IMR-90 (cell line): Measurements from ENCODE around the gene MKRN2OS. TPM values are rescaled to one million over a fixed set of nuclear protein-coding genes. Genes with fewer than 3 reads are reported as not detected.

ENCODE experiments used
- ATAC-seq: fragments of 200-7000 bp; cut with Tn5 transposase; 2 replicates; pipeline ENCODE4 v1.9.1; 2020; ENCODE audit warnings: low read depth, mild to moderate bottlenecking, moderate library complexity
- BruUV-seq: library from RNA; stranded (reverse); fragments of 400-500 nt; replicated peaks from 2 replicates; lab custom pipeline; 2021; lab: Mats Ljungman, UMichigan
- CTCF ChIA-PET: fragments of 300-600 bp; formaldehyde crosslinking; extraction: SDS; loops from one replicate; lab custom pipeline; 2021; ENCODE audit warnings: antibody characterized with exemption; lab: Yijun Ruan, JAX
- POLR2A ChIA-PET: fragments of 300-600 bp; sonication (Branson Sonifier 250); formaldehyde crosslinking; loops from one replicate; lab custom pipeline; 2022; ENCODE audit warnings: antibody characterized with exemption; ENCODE audit not compliant: unreplicated experiment; lab: Charles Lee
- DNase-seq: peaks from one replicate; pipeline ENCODE4 v3.0.0; 2013
- H2AFZ ChIP-seq: replicated peaks from 2 replicates; pipeline ENCODE3; 2013; ENCODE audit warnings: low read length, mild to moderate bottlenecking; ENCODE audit not compliant: poor library complexity
- H2AK5ac ChIP-seq: 2 replicates; pipeline ENCODE4 v1.6.1; 2013; ENCODE audit warnings: low read depth, low read length, inconsistent platforms
- H2AK9ac ChIP-seq: replicated peaks from 2 replicates; pipeline ENCODE3; 2013; ENCODE audit warnings: mild to moderate bottlenecking, low read depth, low read length, moderate library complexity; ENCODE audit not compliant: poor library complexity
- H2BK120ac ChIP-seq: 2 replicates; pipeline ENCODE4 v1.6.1; 2013; ENCODE audit warnings: low read depth, low read length, inconsistent platforms
- H2BK15ac ChIP-seq: 3 replicates; pipeline ENCODE4 v1.6.1; 2013; ENCODE audit warnings: low read depth, low read length, inconsistent platforms
- H2BK20ac ChIP-seq: 2 replicates; pipeline ENCODE4 v1.6.1; 2013; ENCODE audit warnings: low read depth, mild to moderate bottlenecking, inconsistent platforms, low read length, moderate library complexity
- H2BK5ac ChIP-seq: 2 replicates; pipeline ENCODE4 v1.6.1; 2013; ENCODE audit warnings: mild to moderate bottlenecking, low read depth, low read length, inconsistent platforms; ENCODE audit not compliant: poor library complexity, severe bottlenecking
- H3K14ac ChIP-seq: replicated peaks from 2 replicates; pipeline ENCODE4 v1.6.1; 2013; ENCODE audit warnings: low read depth, low read length, inconsistent platforms
- H3K18ac ChIP-seq: 2 replicates; pipeline ENCODE4 v1.6.1; 2013; ENCODE audit warnings: low read depth, low read length, control low read depth
- H3K23ac ChIP-seq: 2 replicates; pipeline ENCODE4 v1.6.1; 2013; ENCODE audit warnings: low read depth, low read length, inconsistent platforms
- H3K27ac ChIP-seq: 2 replicates; pipeline ENCODE4 v1.5.1; 2013; ENCODE audit warnings: mild to moderate bottlenecking, control low read depth, low read length; ENCODE audit not compliant: insufficient read depth
- H3K27me3 ChIP-seq: 2 replicates; pipeline ENCODE4 v1.6.1; 2013; ENCODE audit warnings: low read length; ENCODE audit not compliant: control insufficient read depth, insufficient read depth
- H3K36me3 ChIP-seq: 2 replicates; pipeline ENCODE4 v1.6.1; 2013; ENCODE audit warnings: low read length, mixed read lengths; ENCODE audit not compliant: control insufficient read depth, insufficient read depth
- H3K4ac ChIP-seq: 2 replicates; pipeline ENCODE4 v1.6.1; 2013; ENCODE audit warnings: low read depth, low read length, inconsistent platforms
- H3K4me1 ChIP-seq: 2 replicates; pipeline ENCODE4 v1.6.1; 2013; ENCODE audit warnings: low read length, mixed read lengths; ENCODE audit not compliant: control insufficient read depth, insufficient read depth
- H3K4me2 ChIP-seq: 2 replicates; pipeline ENCODE4 v1.6.1; 2013; ENCODE audit warnings: low read depth, mild to moderate bottlenecking, control low read depth, low read length, moderate library complexity
- H3K4me3 ChIP-seq: 2 replicates; pipeline ENCODE4 v1.5.1; 2013; ENCODE audit warnings: low read depth, mild to moderate bottlenecking, control low read depth, low read length, moderate library complexity; ENCODE audit not compliant: insufficient read depth
- H3K56ac ChIP-seq: 2 replicates; pipeline ENCODE4 v1.6.1; 2013; ENCODE audit warnings: low read length, inconsistent platforms; ENCODE audit not compliant: insufficient read depth; ENCODE audit errors: extremely low read depth
- H3K79me1 ChIP-seq, 2 experiments: 2 replicates each; pipeline ENCODE4 v1.6.1; 2013; ENCODE audit warnings: low read length in 2 of 2, inconsistent platforms in 1 of 2, low read depth in 1 of 2
- H3K9ac ChIP-seq: 2 replicates; pipeline ENCODE4 v1.6.1; 2013; ENCODE audit warnings: low read depth, low read length, control low read depth
- H3K9me1 ChIP-seq: 2 replicates; pipeline ENCODE4 v1.6.1; 2013; ENCODE audit warnings: low read length, inconsistent platforms; ENCODE audit not compliant: insufficient read depth
- H3K9me3 ChIP-seq: 2 replicates; pipeline ENCODE4 v1.6.1; 2013; ENCODE audit warnings: low read length; ENCODE audit not compliant: control insufficient read depth, insufficient read depth
- H4K20me1 ChIP-seq: 2 replicates; pipeline ENCODE4 v1.6.1; 2013; ENCODE audit warnings: low read length, inconsistent platforms; ENCODE audit not compliant: insufficient read depth
- H4K5ac ChIP-seq: 2 replicates; pipeline ENCODE4 v1.6.1; 2013; ENCODE audit warnings: mild to moderate bottlenecking, low read depth, low read length, control low read depth
- H4K8ac ChIP-seq, 2 experiments: 2 replicates each; pipeline ENCODE4 v1.6.1; 2013; ENCODE audit warnings: low read depth in 2 of 2, low read length in 2 of 2, control low read depth in 1 of 2, inconsistent platforms in 1 of 2
- H4K91ac ChIP-seq: 2 replicates; pipeline ENCODE4 v1.6.1; 2013; ENCODE audit warnings: low read depth, low read length, inconsistent platforms; ENCODE audit not compliant: insufficient read depth
- BHLHE40 ChIP-seq: fragments of 150-350 bp; IDR thresholded peaks from 2 replicates; pipeline ENCODE4 v1.6.1; 2016; ENCODE audit warnings: mild to moderate bottlenecking, low read depth, low read length
- CEBPB ChIP-seq: IDR thresholded peaks from 2 replicates; pipeline ENCODE4 v1.6.1; 2012; ENCODE audit warnings: low read depth, low read length, improper control_type of control experiment
- CHD1 ChIP-seq: IDR thresholded peaks from 2 replicates; pipeline ENCODE4 v1.6.1; 2012; ENCODE audit warnings: low read depth, low read length, improper control_type of control experiment
- FOS ChIP-seq: fragments of 150-350 bp; IDR thresholded peaks from 2 replicates; pipeline ENCODE4 v1.6.1; 2016; ENCODE audit warnings: low read depth, low read length
- MAFK ChIP-seq: IDR thresholded peaks from 2 replicates; pipeline ENCODE4 v1.6.1; 2012; ENCODE audit warnings: low read depth, low read length, improper control_type of control experiment
- MAZ ChIP-seq: IDR thresholded peaks from 2 replicates; pipeline ENCODE4 v1.6.1; 2012; ENCODE audit warnings: low read depth, mild to moderate bottlenecking, low read length, improper control_type of control experiment, moderate library complexity, borderline replicate concordance
- MXI1 ChIP-seq: IDR thresholded peaks from 2 replicates; pipeline ENCODE4 v1.6.1; 2012; ENCODE audit warnings: low read depth, mild to moderate bottlenecking, low read length, moderate library complexity, borderline replicate concordance
- NFE2L2 ChIP-seq: fragments of 150-350 bp; IDR thresholded peaks from 2 replicates; pipeline ENCODE4 v1.6.1; 2016; ENCODE audit warnings: low read depth, mild to moderate bottlenecking, low read length
- POLR2A ChIP-seq: IDR thresholded peaks from 2 replicates; pipeline ENCODE4 v1.6.1; 2012; ENCODE audit warnings: mild to moderate bottlenecking, low read depth, low read length
- RAD21 ChIP-seq: IDR thresholded peaks from 2 replicates; pipeline ENCODE4 v1.6.1; 2012; ENCODE audit warnings: low read length, improper control_type of control experiment
- RCOR1 ChIP-seq: IDR thresholded peaks from 2 replicates; pipeline ENCODE4 v1.6.1; 2012; ENCODE audit warnings: mild to moderate bottlenecking, low read length, improper control_type of control experiment; ENCODE audit not compliant: insufficient replicate concordance
- RFX5 ChIP-seq: IDR thresholded peaks from 2 replicates; pipeline ENCODE4 v1.8.0; 2012; ENCODE audit warnings: low read depth, mild to moderate bottlenecking, low read length, moderate library complexity
- SMC3 ChIP-seq: fragments of 150-350 bp; IDR thresholded peaks from 2 replicates; pipeline ENCODE4 v1.6.1; 2016; ENCODE audit warnings: low read depth, mild to moderate bottlenecking, antibody characterized with exemption, low read length, moderate library complexity
- WGBS, 2 experiments: methylation state at CpG; one replicate each; pipeline versions ENCODE4 v1.1.5 to v1.1.7; 2013; ENCODE audit warnings: missing lambda C conversion rate in 2 of 2; ENCODE audit not compliant: insufficient read length in 1 of 2; ENCODE audit errors: extremely low coverage in 2 of 2; 5-methylcytosine and 5-hydroxymethylcytosine counted together
- dilution Hi-C: fragments of 300-500 bp; cut with HindIII; formaldehyde crosslinking; loops from one replicate; pipeline ENCODE4 v1.14.3; 2018; ENCODE audit warnings: low sequenced_read_pairs; ENCODE audit not compliant: unreplicated experiment
- in situ Hi-C: fragments of 300-500 bp; cut with MboI; formaldehyde crosslinking; loops from 3 replicates; pipeline ENCODE4 v1.14.3; 2019; ENCODE audit warnings: low sequenced_read_pairs, inconsistent platforms, mixed read lengths
- intact Hi-C: fragments of 100-400 bp; cut with micrococcal nuclease; formaldehyde crosslinking; loops from 2 replicates; pipeline ENCODE4 v1.10.0; 2022
- polyA plus RNA-seq, 3 experiments: library from polyadenylated mRNA; depleted of rRNA; stranded (reverse); fragments of >200 nt; gene quantifications; 2 replicates each; pipeline ENCODE4 v1.2.3, GENCODE V29; 2012; ENCODE audit warnings: low replicate concordance in 1 of 3
- total RNA-seq: library from RNA; depleted of rRNA; stranded (reverse); fragments of >200 nt; gene quantifications from 2 replicates; pipeline ENCODE4 v1.2.3, GENCODE V29; 2012
- TF ChIP-seq, protein P1 (sequence below): fragments of 150-350 bp; IDR thresholded peaks from 2 replicates; pipeline ENCODE4 v1.6.1; 2017; ENCODE audit warnings: mild to moderate bottlenecking, antibody characterized with exemption, low read length, low read depth
- TF ChIP-seq, protein P2 (sequence below): conservative IDR thresholded peaks from 2 replicates; pipeline ENCODE4 v1.5.1; 2012; ENCODE audit warnings: mild to moderate bottlenecking, low read depth, low read length, improper control_type of control experiment
- TF ChIP-seq, protein P3 (sequence below): fragments of 150-350 bp; IDR thresholded peaks from 2 replicates; pipeline ENCODE4 v1.6.1; 2016; ENCODE audit warnings: low read depth, mild to moderate bottlenecking, low read length, moderate library complexity, borderline replicate concordance

The MKRN2OS gene
- total and polyA plus RNA-seq, 2 of the 4 experiments (the other 2 are of a cell fraction) = not detected

DNA sequence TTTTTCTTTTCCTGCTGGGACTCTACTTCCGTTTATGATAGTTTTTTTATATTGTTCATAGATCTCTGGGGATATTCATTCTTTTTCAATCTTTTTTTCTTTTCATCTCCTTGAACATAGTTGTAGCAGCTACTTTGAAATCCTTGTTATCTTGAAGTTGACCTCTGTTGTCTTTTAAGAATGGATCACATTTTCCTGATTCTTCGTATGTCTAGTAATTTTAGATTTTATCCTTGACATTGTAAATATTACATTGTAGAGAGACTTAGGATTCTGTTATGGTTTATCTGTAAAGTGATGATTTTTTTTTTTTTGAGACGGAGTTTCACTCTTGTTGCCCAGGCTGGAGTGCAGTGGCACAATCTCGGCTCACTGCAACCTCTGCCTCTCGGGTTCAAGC is 32.1 kb upstream of the MKRN2OS start:
- Histone ChIP-seq H3K4me3 (no peak overlapping the region), H2BK15ac (no peak overlapping the region), H2BK20ac (no peak overlapping the region), H3K79me1 (peaks cover 29 to 80% of the 10 kb centered on the region in 2 experiments), H3K9me1 (peaks cover 22% of the 10 kb centered on the region), H3K56ac (no peak overlapping the region), H3K27me3 (no peaks in the 10 kb centered on the region), H3K9me3 (no peaks in the 10 kb centered on the region), H3K4me1 (peaks cover 29% of the 10 kb centered on the region), H2AK5ac (no peak overlapping the region), H4K5ac (no peak overlapping the region), H3K4me2 (no peak overlapping the region), H3K9ac (no peak overlapping the region), H3K14ac (no peak overlapping the region), H2BK5ac (no peak overlapping the region), H2BK120ac (no peak overlapping the region), H3K18ac (no peak overlapping the region), H4K91ac (no peak overlapping the region), H3K23ac (no peak overlapping the region), H2AK9ac (no peak overlapping the region), H3K4ac (no peak overlapping the region), H4K8ac (no peak overlapping the region), H2AFZ (no peak overlapping the region), H3K27ac (no peak overlapping the region), H4K20me1 (peaks cover 52% of the 10 kb centered on the region), H3K36me3 (peaks cover 59% of the 10 kb centered on the region)
- dilution Hi-C loops = no loop called here
- POLR2A ChIA-PET = no interaction called here
- CTCF ChIA-PET = interaction anchor here (0.6 to 0.7 kb wide), 2 partner anchors 11 to 177 kb away, joined by 3 read pairs; no protein-coding TSS in a partner anchor
- in situ Hi-C loops = no loop called here
- BruUV-seq = no TSS peak
- TF ChIP-seq, protein P1, sequence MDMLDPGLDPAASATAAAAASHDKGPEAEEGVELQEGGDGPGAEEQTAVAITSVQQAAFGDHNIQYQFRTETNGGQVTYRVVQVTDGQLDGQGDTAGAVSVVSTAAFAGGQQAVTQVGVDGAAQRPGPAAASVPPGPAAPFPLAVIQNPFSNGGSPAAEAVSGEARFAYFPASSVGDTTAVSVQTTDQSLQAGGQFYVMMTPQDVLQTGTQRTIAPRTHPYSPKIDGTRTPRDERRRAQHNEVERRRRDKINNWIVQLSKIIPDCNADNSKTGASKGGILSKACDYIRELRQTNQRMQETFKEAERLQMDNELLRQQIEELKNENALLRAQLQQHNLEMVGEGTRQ = no peak
- no peak for TF ChIP-seq RCOR1
- no peak for TF ChIP-seq BHLHE40
- TF ChIP-seq, protein P2, sequence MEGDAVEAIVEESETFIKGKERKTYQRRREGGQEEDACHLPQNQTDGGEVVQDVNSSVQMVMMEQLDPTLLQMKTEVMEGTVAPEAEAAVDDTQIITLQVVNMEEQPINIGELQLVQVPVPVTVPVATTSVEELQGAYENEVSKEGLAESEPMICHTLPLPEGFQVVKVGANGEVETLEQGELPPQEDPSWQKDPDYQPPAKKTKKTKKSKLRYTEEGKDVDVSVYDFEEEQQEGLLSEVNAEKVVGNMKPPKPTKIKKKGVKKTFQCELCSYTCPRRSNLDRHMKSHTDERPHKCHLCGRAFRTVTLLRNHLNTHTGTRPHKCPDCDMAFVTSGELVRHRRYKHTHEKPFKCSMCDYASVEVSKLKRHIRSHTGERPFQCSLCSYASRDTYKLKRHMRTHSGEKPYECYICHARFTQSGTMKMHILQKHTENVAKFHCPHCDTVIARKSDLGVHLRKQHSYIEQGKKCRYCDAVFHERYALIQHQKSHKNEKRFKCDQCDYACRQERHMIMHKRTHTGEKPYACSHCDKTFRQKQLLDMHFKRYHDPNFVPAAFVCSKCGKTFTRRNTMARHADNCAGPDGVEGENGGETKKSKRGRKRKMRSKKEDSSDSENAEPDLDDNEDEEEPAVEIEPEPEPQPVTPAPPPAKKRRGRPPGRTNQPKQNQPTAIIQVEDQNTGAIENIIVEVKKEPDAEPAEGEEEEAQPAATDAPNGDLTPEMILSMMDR = no peak
- TF ChIP-seq MAZ = no peak
- TF ChIP-seq, protein P3, sequence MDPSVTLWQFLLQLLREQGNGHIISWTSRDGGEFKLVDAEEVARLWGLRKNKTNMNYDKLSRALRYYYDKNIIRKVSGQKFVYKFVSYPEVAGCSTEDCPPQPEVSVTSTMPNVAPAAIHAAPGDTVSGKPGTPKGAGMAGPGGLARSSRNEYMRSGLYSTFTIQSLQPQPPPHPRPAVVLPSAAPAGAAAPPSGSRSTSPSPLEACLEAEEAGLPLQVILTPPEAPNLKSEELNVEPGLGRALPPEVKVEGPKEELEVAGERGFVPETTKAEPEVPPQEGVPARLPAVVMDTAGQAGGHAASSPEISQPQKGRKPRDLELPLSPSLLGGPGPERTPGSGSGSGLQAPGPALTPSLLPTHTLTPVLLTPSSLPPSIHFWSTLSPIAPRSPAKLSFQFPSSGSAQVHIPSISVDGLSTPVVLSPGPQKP = no peak
- no peak for TF ChIP-seq CHD1
- TF ChIP-seq CEBPB = no peak
- TF ChIP-seq FOS = no peak
- no peak for TF ChIP-seq POLR2A
- TF ChIP-seq MAFK = no peak
- TF ChIP-seq RAD21 = no peak
- TF ChIP-seq SMC3 = no peak
- no peak for TF ChIP-seq NFE2L2
- no peak for TF ChIP-seq RFX5
- TF ChIP-seq MXI1 = no peak
- ATAC-seq (no peak), DNase-seq (no peak)
- 100% methylated on average over 3 of the region's 5 CpGs; no CpG with 5 or more reads in 1 of the 2 experiments for WGBS, 2 experiments
- intact Hi-C loops = loop anchor here (5.0 kb wide), 1 partner anchor 440 kb away; no protein-coding TSS in a partner anchor
